ENCODE data around the gene GPR157.

- TF ChIP-seq CTCF (conservative IDR thresholded peaks at IDR 0.05; ENCODE audit: low read length) (peak; percentile 96), EZH2phosphoT487 (IDR thresholded peaks at IDR 0.05; ENCODE audit: borderline replicate concordance, low read depth, low read length) (no peak)
Measured at GRCh38 chr1:9110669-9111356, 18.1 kb downstream of the GPR157 start.
